LoVo (cell line): ENCODE measurements around the gene MPPED1.

Experiments
- DNase-seq: peaks from one replicate; pipeline ENCODE4 v3.0.0-alpha.2; 2016; ENCODE audit warnings: low spot score

Gene MPPED1

GRCh38 chr22:43476751-43477725 lies 65.2 kb downstream of the MPPED1 start:
- DNase-seq = no peak

GRCh38 chr22:43477966-43478365 lies 66.2 kb downstream of the MPPED1 start:
- no peak for DNase-seq

GRCh38 chr22:43478621-43479300 lies 66.9 kb downstream of the MPPED1 start:
- DNase-seq = no peak

GRCh38 chr22:43479301-43479950 lies 67.6 kb downstream of the MPPED1 start:
- no peak for DNase-seq

- no peak for DNase-seq
Observed at GRCh38 chr22:43479962-43480361, 68.1 kb downstream of the MPPED1 start.

GRCh38 chr22:43481568-43482317 lies 69.9 kb downstream of the MPPED1 start:
- no peak for DNase-seq

GRCh38 chr22:43482318-43482625 lies 70.5 kb downstream of the MPPED1 start:
- DNase-seq = no peak

- DNase-seq = no peak
Observed at GRCh38 chr22:43483266-43483665, 71.5 kb downstream of the MPPED1 start.

- no peak for DNase-seq
Observed at GRCh38 chr22:43483669-43484068, 71.9 kb downstream of the MPPED1 start.

GRCh38 chr22:43484227-43484626 lies 72.4 kb downstream of the MPPED1 start:
- no peak for DNase-seq

- no peak for DNase-seq
Observed at GRCh38 chr22:43485502-43486089, 73.8 kb downstream of the MPPED1 start.

GRCh38 chr22:43487311-43488030 lies 75.7 kb downstream of the MPPED1 start:
- DNase-seq = no peak

- DNase-seq = no peak
Observed at GRCh38 chr22:43488031-43488866, 76.4 kb downstream of the MPPED1 start.

- no peak for DNase-seq
Observed at GRCh38 chr22:43488937-43489336, 77.1 kb downstream of the MPPED1 start.

- no peak for DNase-seq
Observed at GRCh38 chr22:43490311-43490710, 78.5 kb downstream of the MPPED1 start.

- DNase-seq = no peak
Observed at GRCh38 chr22:43491177-43491576, 79.4 kb downstream of the MPPED1 start.

- DNase-seq = no peak
Observed at GRCh38 chr22:43491737-43492136, 79.9 kb downstream of the MPPED1 start.

GRCh38 chr22:43493297-43493696 lies 81.5 kb downstream of the MPPED1 start:
- DNase-seq = no peak

GRCh38 chr22:43497956-43498855 lies 86.4 kb downstream of the MPPED1 start:
- DNase-seq = no peak
